HCT116 (cell line): ENCODE measurements around the gene TRAPPC14. TPM values are rescaled to one million over a fixed set of nuclear protein-coding genes. Genes with fewer than 3 reads are reported as not detected.

Experiments
- ATAC-seq: fragments of 200-7000 bp; cut with Tn5 transposase; 2 replicates; pipeline ENCODE4 v1.9.1; 2020; ENCODE audit warnings: mild to moderate bottlenecking, moderate library complexity
- BruUV-seq: library from RNA; stranded (reverse); fragments of 400-500 nt; replicated peaks from 2 replicates; lab custom pipeline; 2021; lab: Mats Ljungman, UMichigan
- CTCF ChIA-PET: fragments of 300-600 bp; sonication (Branson Sonifier 250); formaldehyde crosslinking; loops from one replicate; lab custom pipeline; 2021; ENCODE audit warnings: antibody characterized with exemption; lab: Charles Lee
- POLR2A ChIA-PET: fragments of 300-600, 350-600 bp; sonication (Branson Sonifier 250); formaldehyde crosslinking; loops from one replicate; lab custom pipeline; 2021; ENCODE audit warnings: antibody characterized with exemption; lab: Charles Lee
- RAD21 ChIA-PET, 2 experiments: fragments of 300-600 bp; sonication (Branson Sonifier 250); formaldehyde crosslinking; loops; one replicate each; lab custom pipeline; 2023; ENCODE audit warnings: low total read pairs in 2 of 2; ENCODE audit not compliant: uncharacterized antibody in 2 of 2, unreplicated experiment in 2 of 2, low non-redundant PET in 1 of 2; lab: Charles Lee
- DNase-seq: peaks from one replicate; pipeline ENCODE4 v3.0.0-alpha.2; 2010; ENCODE audit warnings: low read depth, low spot score
- H2AFZ ChIP-seq: fragments of 200-600 bp; shearing (Covaris generic), sonication (generic); 2 replicates; pipeline ENCODE4 v1.6.1; 2017; ENCODE audit warnings: low read depth, mixed run types, mixed read lengths, antibody characterized with exemption, low read length; ENCODE audit not compliant: poor library complexity, severe bottlenecking
- H3K27ac ChIP-seq: 2 replicates; pipeline ENCODE4 v1.5.1; 2012; ENCODE audit warnings: low read depth, low read length
- H3K27me3 ChIP-seq: fragments of 200-600 bp; sonication (generic); 2 replicates; pipeline ENCODE4 v1.6.1; 2016; ENCODE audit warnings: mixed run types, low read length, mixed read lengths; ENCODE audit not compliant: insufficient read depth
- H3K36me3 ChIP-seq, 2 experiments: fragments of 200-500 bp in 1 of 2; fragments of 200-600 bp in 1 of 2; sonication (Bioruptor generic) in 1 of 2; sonication (generic) in 1 of 2; 2 replicates each; pipeline versions ENCODE4 v1.5.1 to v1.6.1; 2014 to 2016; ENCODE audit warnings: low read length in 2 of 2, inconsistent platforms in 1 of 2, mixed read lengths in 1 of 2, mixed run types in 1 of 2; ENCODE audit not compliant: insufficient read depth in 2 of 2, control insufficient read depth in 1 of 2
- H3K4me1 ChIP-seq, 2 experiments: fragments of 200-600 bp in 1 of 2; sonication (generic) in 1 of 2; 2 replicates each; pipeline versions ENCODE4 v1.5.1 to v1.6.1; 2012 to 2017; ENCODE audit warnings: low read length in 2 of 2, inconsistent platforms in 1 of 2, mild to moderate bottlenecking in 1 of 2, mixed read lengths in 1 of 2, mixed run types in 1 of 2, moderate library complexity in 1 of 2; ENCODE audit not compliant: insufficient read depth in 2 of 2, control insufficient read depth in 1 of 2
- H3K4me2 ChIP-seq: fragments of 200-600 bp; sonication (generic); 2 replicates; pipeline ENCODE4 v1.6.1; 2017; ENCODE audit warnings: mixed run types, low read length, mixed read lengths
- H3K4me3 ChIP-seq, 2 experiments: fragments of 200-600 bp in 1 of 2; sonication (generic) in 1 of 2; replicated peaks in 1 of 2; 2 replicates each; pipeline ENCODE4 v1.5.1; 2011 to 2016; ENCODE audit warnings: low read length in 2 of 2, control low read depth in 1 of 2, low read depth in 1 of 2, mild to moderate bottlenecking in 1 of 2, mixed read lengths in 1 of 2, mixed run types in 1 of 2
- H3K79me2 ChIP-seq: fragments of 200-600 bp; sonication (generic); 2 replicates; pipeline ENCODE4 v1.6.1; 2017; ENCODE audit warnings: mild to moderate bottlenecking, mixed run types, low read length, moderate library complexity, mixed read lengths; ENCODE audit not compliant: insufficient read depth
- H3K9ac ChIP-seq: fragments of 200-600 bp; sonication (generic); 2 replicates; pipeline ENCODE4 v1.6.1; 2016; ENCODE audit warnings: low read length, mixed read lengths
- H3K9me2 ChIP-seq: fragments of 200-600 bp; sonication (generic), shearing (Covaris generic); 2 replicates; pipeline ENCODE4 v1.6.1; 2017; ENCODE audit warnings: mixed run types, mild to moderate bottlenecking, moderate library complexity; ENCODE audit not compliant: insufficient read depth
- H3K9me3 ChIP-seq, 2 experiments: fragments of 200-500 bp in 1 of 2; fragments of 200-600 bp in 1 of 2; sonication (Bioruptor generic) in 1 of 2; sonication (generic) in 1 of 2; 2 replicates each; pipeline ENCODE4 v1.6.1; 2014 to 2017; ENCODE audit warnings: low read length in 2 of 2, mixed read lengths in 2 of 2, inconsistent platforms in 1 of 2, low read depth in 1 of 2, mild to moderate bottlenecking in 1 of 2, mixed run types in 1 of 2, moderate library complexity in 1 of 2; ENCODE audit not compliant: control insufficient read depth in 1 of 2, insufficient read depth in 1 of 2
- H4K20me1 ChIP-seq: fragments of 200-600 bp; sonication (generic), shearing (Covaris generic); 2 replicates; pipeline ENCODE4 v1.6.1; 2017; ENCODE audit warnings: mixed run types, mild to moderate bottlenecking, moderate library complexity; ENCODE audit not compliant: insufficient read depth
- CTCF ChIP-seq, 3 experiments: fragments of 200-600 bp in 1 of 3; sonication (generic) in 1 of 3; IDR thresholded peaks in 2 of 3; conservative IDR thresholded peaks in 1 of 3; 2 replicates each; pipeline ENCODE4 v1.5.1; 2012 to 2017; ENCODE audit warnings: low read depth in 2 of 3, low read length in 2 of 3, antibody characterized with exemption in 1 of 3, borderline replicate concordance in 1 of 3, control low read depth in 1 of 3, mild to moderate bottlenecking in 1 of 3, mixed read lengths in 1 of 3, mixed run types in 1 of 3, moderate library complexity in 1 of 3; ENCODE audit not compliant: insufficient read depth in 1 of 3
- EGR1 ChIP-seq: IDR thresholded peaks from 2 replicates; pipeline ENCODE4 v1.6.1; 2012; ENCODE audit warnings: low read depth
- ELF1 ChIP-seq: IDR thresholded peaks from 2 replicates; pipeline ENCODE4 v1.6.1; 2012; ENCODE audit warnings: low read depth, borderline replicate concordance
- EZH2 ChIP-seq: fragments of 200-600 bp; sonication (generic); IDR thresholded peaks from 2 replicates; pipeline ENCODE4 v1.6.1; 2017; ENCODE audit warnings: antibody characterized with exemption, mixed run types
- MAX ChIP-seq: IDR thresholded peaks from 2 replicates; pipeline ENCODE4 v1.6.1; 2012
- POLR2A ChIP-seq: IDR thresholded peaks from 2 replicates; pipeline ENCODE4 v1.7.0; 2011; ENCODE audit warnings: borderline replicate concordance; ENCODE audit not compliant: insufficient read depth, insufficient read length; ENCODE audit errors: extremely low read depth
- POLR2AphosphoS5 ChIP-seq: IDR thresholded peaks from 2 replicates; pipeline ENCODE4 v1.6.1; 2011; ENCODE audit warnings: mild to moderate bottlenecking, low read depth, low read length, moderate library complexity
- RAD21 ChIP-seq: IDR thresholded peaks from 2 replicates; pipeline ENCODE4 v1.6.1; 2012; ENCODE audit warnings: low read depth, mild to moderate bottlenecking
- YY1 ChIP-seq: IDR thresholded peaks from 2 replicates; pipeline ENCODE4 v1.6.1; 2011; ENCODE audit warnings: low read length, low read depth, moderate library complexity, mild to moderate bottlenecking; ENCODE audit not compliant: insufficient replicate concordance; ENCODE audit errors: extremely low read depth
- ZNF274 ChIP-seq: fragments of 200-500 bp; sonication (Bioruptor generic); IDR thresholded peaks from 2 replicates; pipeline ENCODE4 v1.6.1; 2014; ENCODE audit warnings: mild to moderate bottlenecking, low read depth, low read length, inconsistent platforms
- intact Hi-C: fragments of 100-400 bp; cut with micrococcal nuclease; formaldehyde crosslinking; loops from 2 replicates; pipeline ENCODE4 v1.10.0; 2022
- total RNA-seq: library from RNA; stranded (reverse); gene quantifications from one replicate; pipeline ENCODE4 v1.2.1, GENCODE V29; 2021; ENCODE audit not compliant: unreplicated experiment

Gene TRAPPC14
- total RNA-seq, 1 experiment from 2014 or later, result 23.2 TPM

GRCh38 chr7:100169147-100169850 lies 10.8 kb upstream of the TRAPPC14 start:
- no peaks in the 10 kb centered on the region for H3K27me3 ChIP-seq
- no peak for ATAC-seq
- H3K79me2 ChIP-seq, result no peaks in the 10 kb centered on the region
- H3K9ac ChIP-seq, result no peak overlapping the region
- CTCF ChIA-PET, result no interaction called here
- H3K9me2 ChIP-seq, result no peaks in the 10 kb centered on the region
- no peaks in the 10 kb centered on the region for H3K9me3 ChIP-seq
- no peak for TF ChIP-seq CTCF (IDR thresholded peaks at IDR 0.05 in 2 of 3, conservative IDR thresholded peaks at IDR 0.05 in 1 of 3; ENCODE audit: borderline replicate concordance in 1 of 3, insufficient read depth in 1 of 3, low read depth in 2 of 3, low read length in 2 of 3)
- TF ChIP-seq POLR2AphosphoS5, result no peak
- no peak for TF ChIP-seq MAX
- no peak for TF ChIP-seq YY1
- no peak for TF ChIP-seq EGR1
- TF ChIP-seq POLR2A, result no peak
- no peak for TF ChIP-seq EZH2
- no peak for TF ChIP-seq ZNF274
- no peak for TF ChIP-seq RAD21
- no peak for TF ChIP-seq ELF1
- H3K36me3 ChIP-seq, result no peaks in the 10 kb centered on the region
- no peak overlapping the region for H3K4me2 ChIP-seq
- H3K4me1 ChIP-seq, result peaks cover 0 to 6% of the 10 kb centered on the region in 2 experiments; a peak in 1 of 4 replicates
- no TSS peak for BruUV-seq
- no peaks in the 10 kb centered on the region for H4K20me1 ChIP-seq
- H3K27ac ChIP-seq, result no peak overlapping the region
- DNase-seq, result no peak
- H2AFZ ChIP-seq, result no peak overlapping the region
- RAD21 ChIA-PET, result no interaction called here
- no peak overlapping the region for H3K4me3 ChIP-seq
- POLR2A ChIA-PET, result no interaction called here
- intact Hi-C loops, result no loop called here
